ENCODE data around the gene GFRA1.

DNA sequence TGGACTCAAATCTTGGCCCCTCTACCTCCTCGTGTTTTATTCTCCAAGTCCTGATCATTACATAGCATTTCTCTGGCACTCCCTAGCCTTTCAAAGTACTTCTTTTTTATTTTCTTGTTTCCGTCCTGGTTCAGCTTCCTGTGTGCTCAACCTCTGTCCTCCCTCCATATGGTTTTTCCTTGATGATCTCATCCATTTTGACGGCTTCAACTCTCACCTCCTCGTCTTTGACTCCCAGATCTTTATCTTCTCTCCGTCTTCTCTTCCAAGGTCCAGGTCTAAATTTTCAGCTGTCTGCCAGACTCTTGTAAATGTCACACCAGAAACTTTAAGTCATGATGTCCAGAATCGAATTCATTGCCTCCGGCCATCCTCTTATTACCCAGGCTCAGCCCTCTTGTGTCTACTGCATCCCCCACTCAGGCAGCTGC, 23.3 kb upstream of the GFRA1 start:
- TF ChIP-seq, protein P1, sequence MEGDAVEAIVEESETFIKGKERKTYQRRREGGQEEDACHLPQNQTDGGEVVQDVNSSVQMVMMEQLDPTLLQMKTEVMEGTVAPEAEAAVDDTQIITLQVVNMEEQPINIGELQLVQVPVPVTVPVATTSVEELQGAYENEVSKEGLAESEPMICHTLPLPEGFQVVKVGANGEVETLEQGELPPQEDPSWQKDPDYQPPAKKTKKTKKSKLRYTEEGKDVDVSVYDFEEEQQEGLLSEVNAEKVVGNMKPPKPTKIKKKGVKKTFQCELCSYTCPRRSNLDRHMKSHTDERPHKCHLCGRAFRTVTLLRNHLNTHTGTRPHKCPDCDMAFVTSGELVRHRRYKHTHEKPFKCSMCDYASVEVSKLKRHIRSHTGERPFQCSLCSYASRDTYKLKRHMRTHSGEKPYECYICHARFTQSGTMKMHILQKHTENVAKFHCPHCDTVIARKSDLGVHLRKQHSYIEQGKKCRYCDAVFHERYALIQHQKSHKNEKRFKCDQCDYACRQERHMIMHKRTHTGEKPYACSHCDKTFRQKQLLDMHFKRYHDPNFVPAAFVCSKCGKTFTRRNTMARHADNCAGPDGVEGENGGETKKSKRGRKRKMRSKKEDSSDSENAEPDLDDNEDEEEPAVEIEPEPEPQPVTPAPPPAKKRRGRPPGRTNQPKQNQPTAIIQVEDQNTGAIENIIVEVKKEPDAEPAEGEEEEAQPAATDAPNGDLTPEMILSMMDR (IDR thresholded peaks at IDR 0.05): no peak
- no peak for TF ChIP-seq POLR2A (IDR thresholded peaks at IDR 0.05)

All from Peyer's patch (tissue), 4 donors.